Bronchial epithelial cell (primary cell): ENCODE measurements around the gene DRD4. TPM values are rescaled to one million over a fixed set of nuclear protein-coding genes. Genes with fewer than 3 reads are reported as not detected.

ENCODE experiments used
- DNase-seq: peaks from one replicate; pipeline ENCODE4 v3.0.0-alpha.2; 2010; ENCODE audit warnings: low read depth
- FAIRE-seq: peaks from 2 replicates; lab custom pipeline; 2011; peaks lifted over from hg19 to GRCh38; lab: Jason Lieb, UNC
- H3K27me3 ChIP-seq: 2 replicates; pipeline ENCODE4 v1.5.1; 2011; ENCODE audit warnings: low read length; ENCODE audit not compliant: control insufficient read depth, insufficient read depth
- H3K36me3 ChIP-seq: 2 replicates; pipeline ENCODE4 v1.5.1; 2011; ENCODE audit warnings: low read length; ENCODE audit not compliant: control insufficient read depth, insufficient read depth
- H3K4me3 ChIP-seq: 2 replicates; pipeline ENCODE4 v1.5.1; 2011; ENCODE audit warnings: mild to moderate bottlenecking, low read depth, low read length, control low read depth
- CTCF ChIP-seq: IDR thresholded peaks from 2 replicates; pipeline ENCODE4 v1.5.1; 2011; ENCODE audit warnings: mild to moderate bottlenecking, moderate library complexity, low read length, control low read depth, inconsistent platforms; ENCODE audit not compliant: insufficient read depth, severe bottlenecking
- total RNA-seq: library from RNA; depleted of rRNA; stranded (reverse); fragments of >200 nt; gene quantifications from 2 replicates; pipeline ENCODE4 v1.2.1, GENCODE V29; 2014

The DRD4 gene
- total RNA-seq, 1 donor from 2014 or later, result not detected

DNA sequence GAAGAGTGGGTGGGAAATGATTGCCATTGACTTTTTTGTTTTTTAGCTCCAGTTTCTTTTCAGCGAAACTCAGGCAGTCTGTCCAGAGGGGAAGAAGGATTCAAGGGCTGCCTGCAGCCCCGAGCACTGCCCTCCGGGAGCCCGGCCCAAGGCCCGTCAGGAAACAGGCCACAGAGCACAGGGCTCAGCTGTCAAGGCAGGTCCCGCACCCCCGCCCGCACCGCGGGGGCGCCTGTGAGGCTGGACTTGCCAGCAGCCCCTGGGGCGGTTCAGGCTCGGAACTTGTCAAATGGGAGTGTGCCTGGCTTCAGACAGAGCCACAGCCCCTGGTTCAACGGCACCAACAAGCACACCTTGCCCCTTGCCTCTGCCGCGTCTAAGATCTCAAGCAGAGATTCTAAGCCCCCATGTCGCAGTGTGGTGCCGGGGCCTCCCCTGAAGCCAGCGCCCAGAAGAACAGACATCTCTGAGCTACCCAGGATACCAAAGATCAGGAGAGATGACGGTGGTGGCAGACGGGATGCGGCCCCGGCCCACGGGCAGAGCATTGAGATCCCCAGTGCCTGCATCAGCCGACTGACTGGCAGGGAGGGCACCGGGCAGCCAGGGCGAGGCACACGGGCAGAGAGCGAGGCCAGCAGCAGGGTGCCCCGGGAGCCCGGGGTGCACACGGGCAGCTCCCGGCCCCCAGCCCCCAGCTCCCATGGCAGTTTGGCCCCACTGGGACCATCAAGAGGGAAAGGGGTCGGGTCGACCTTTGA, 29.9 kb upstream of the DRD4 start:
- TF ChIP-seq CTCF, result no peak
- FAIRE-seq (no peak), DNase-seq (no peak)
- Histone ChIP-seq H3K36me3 (peaks cover 59% of the 10 kb centered on the region), H3K27me3 (no peaks in the 10 kb centered on the region), H3K4me3 (no peak overlapping the region)

GRCh38 chr11:607971-608659, 29.0 kb upstream of the DRD4 start:
- Histone ChIP-seq H3K27me3 (no peaks in the 10 kb centered on the region), H3K4me3 (no peak overlapping the region), H3K36me3 (peaks cover 63% of the 10 kb centered on the region)
- no peak for FAIRE-seq
- DNase-seq, result no peak
- TF ChIP-seq CTCF, result no peak

DNA sequence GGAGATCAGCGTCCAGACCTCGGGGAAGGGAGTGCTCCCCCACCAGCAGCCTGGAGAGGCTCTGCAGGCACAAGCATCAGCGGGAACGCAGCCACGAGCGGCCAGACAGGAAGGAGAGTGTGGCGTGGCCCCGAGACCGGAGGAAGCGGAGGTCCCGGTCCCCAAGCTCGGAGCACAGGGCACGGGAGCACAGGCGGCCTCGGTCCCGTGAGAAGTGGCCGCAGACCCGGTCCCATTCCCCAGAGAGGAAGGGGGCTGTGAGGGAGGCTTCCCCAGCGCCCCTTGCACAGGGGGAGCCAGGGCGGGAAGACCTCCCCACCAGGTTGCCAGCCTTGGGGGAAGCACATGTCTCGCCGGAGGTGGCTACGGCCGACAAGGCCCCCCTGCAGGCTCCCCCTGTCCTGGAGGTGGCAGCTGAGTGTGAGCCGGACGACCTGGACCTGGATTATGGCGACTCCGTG, 28.2 kb upstream of the DRD4 start:
- TF ChIP-seq CTCF, result no peak
- Histone ChIP-seq H3K27me3 (no peaks in the 10 kb centered on the region), H3K4me3 (no peak overlapping the region), H3K36me3 (peaks cover 64% of the 10 kb centered on the region)
- FAIRE-seq, result no peak
- DNase-seq, result no peak

DNA sequence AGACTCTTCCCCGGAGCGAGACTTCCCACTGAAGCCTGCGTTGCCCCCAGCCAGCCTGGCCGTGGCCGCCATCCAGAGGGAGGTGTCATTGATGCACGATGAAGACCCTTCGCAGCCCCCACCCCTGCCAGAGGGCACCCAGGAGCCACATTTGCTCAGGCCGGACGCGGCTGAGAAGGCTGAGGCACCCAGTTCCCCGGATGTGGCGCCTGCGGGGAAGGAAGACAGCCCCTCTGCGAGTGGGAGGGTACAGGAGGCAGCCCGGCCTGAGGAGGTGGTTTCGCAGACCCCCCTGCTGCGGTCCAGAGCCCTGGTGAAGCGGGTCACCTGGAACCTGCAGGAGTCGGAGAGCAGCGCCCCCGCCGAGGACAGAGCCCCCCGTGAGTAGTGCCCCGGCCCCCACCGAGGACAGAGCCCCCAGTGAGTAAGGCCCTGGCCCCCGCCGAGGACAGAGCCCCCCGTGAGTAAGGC, 27.7 kb upstream of the DRD4 start:
- no peak for TF ChIP-seq CTCF
- FAIRE-seq (no peak), DNase-seq (no peak)
- Histone ChIP-seq H3K4me3 (no peak overlapping the region), H3K27me3 (no peaks in the 10 kb centered on the region), H3K36me3 (peaks cover 63% of the 10 kb centered on the region)

DNA sequence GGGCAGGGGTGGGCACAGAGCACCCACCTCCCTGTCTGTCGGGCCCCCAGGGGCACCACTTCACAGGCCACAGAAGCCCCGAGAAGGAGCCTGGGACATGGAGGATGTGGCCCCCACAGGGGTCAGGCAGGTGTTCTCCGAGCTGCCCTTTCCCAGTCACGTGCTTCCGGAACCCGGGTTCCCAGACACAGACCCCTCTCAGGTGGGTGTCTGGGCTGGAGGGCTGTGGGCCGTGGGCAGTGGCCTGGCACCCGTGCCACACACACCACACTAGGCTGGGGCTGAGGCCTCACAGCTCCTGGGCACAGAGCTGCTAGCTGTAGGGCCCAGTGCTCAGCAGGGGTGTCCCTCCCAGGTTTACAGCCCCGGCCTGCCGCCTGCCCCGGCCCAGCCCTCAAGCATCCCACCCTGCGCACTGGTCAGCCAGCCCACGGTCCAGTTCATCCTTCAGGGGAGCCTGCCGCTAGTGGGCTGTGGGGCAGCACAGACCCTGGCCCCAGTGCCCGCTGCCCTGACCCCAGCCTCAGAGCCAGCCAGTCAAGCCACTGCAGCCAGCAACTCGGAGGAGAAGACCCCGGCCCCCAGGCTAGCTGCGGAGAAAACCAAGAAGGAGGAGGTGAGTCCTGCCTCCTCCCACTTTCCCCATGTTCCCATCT, 26.8 kb upstream of the DRD4 start:
- FAIRE-seq (no peak), DNase-seq (no peak)
- Histone ChIP-seq H3K36me3 (peaks cover 56% of the 10 kb centered on the region), H3K27me3 (no peaks in the 10 kb centered on the region), H3K4me3 (no peak overlapping the region)
- no peak for TF ChIP-seq CTCF
